Suprapubic skin (tissue), 4 donors: ENCODE results near the gene OR2T8. TPM values are rescaled to one million over a fixed set of nuclear protein-coding genes. Genes with fewer than 3 reads are reported as not detected.
A peak's percentile ranks its signal among the peaks of the same experiment; 100 is the strongest.
"Not testable (repeated sequence)": the region's sequence is repeated elsewhere in the genome, so short reads cannot be mapped to it uniquely, and the experiment has no call there.

Source experiments
- DNase-seq, 2 donors: peaks; one replicate each; pipeline ENCODE4 v3.0.0-alpha.2; 2019; ENCODE audit warnings: low spot score in 2 of 2
- H3K27ac ChIP-seq: fragments of 200-600 bp; sonication (generic); one replicate; pipeline ENCODE4 v1.5.1; 2019
- H3K27me3 ChIP-seq: fragments of 200-600 bp; sonication (generic); one replicate; pipeline ENCODE4 v1.5.1; 2019
- H3K36me3 ChIP-seq: fragments of 200-600 bp; sonication (generic); one replicate; pipeline ENCODE4 v1.5.1; 2019
- H3K4me1 ChIP-seq: fragments of 200-600 bp; sonication (generic); one replicate; pipeline ENCODE4 v1.5.1; 2019
- H3K4me3 ChIP-seq: fragments of 200-600 bp; sonication (generic); one replicate; pipeline ENCODE4 v1.5.1; 2019; ENCODE audit warnings: mild to moderate bottlenecking
- H3K9me3 ChIP-seq: fragments of 200-600 bp; sonication (generic); one replicate; pipeline ENCODE4 v1.5.1; 2019
- EP300 ChIP-seq: sonication (generic); formaldehyde crosslinking; IDR thresholded peaks from one replicate; pipeline ENCODE4 v1.6.1; 2017; ENCODE audit warnings: antibody characterized with exemption
- POLR2A ChIP-seq, 2 donors: fragments of 450-650 bp; IDR thresholded peaks; one replicate each; pipeline ENCODE4 v1.6.1; 2017; ENCODE audit warnings: antibody characterized with exemption in 2 of 2, mild to moderate bottlenecking in 2 of 2, moderate library complexity in 2 of 2
- POLR2AphosphoS5 ChIP-seq, 3 donors: sonication (generic); formaldehyde crosslinking; IDR thresholded peaks; one replicate each; pipeline ENCODE4 v1.6.1; 2017; ENCODE audit warnings: antibody characterized with exemption in 3 of 3
- WGBS: methylation state at CpG from one replicate; pipeline ENCODE4 v1.1.5; 2018; 5-methylcytosine and 5-hydroxymethylcytosine counted together
- total RNA-seq, 4 donors: library from RNA; depleted of rRNA; stranded (reverse); fragments of >200 nt; gene quantifications; one replicate each; pipeline ENCODE4 v1.1.0, GENCODE V29; 2016
- TF ChIP-seq, protein P1 (sequence below), 2 donors: fragments of 200-600 bp in 1 of 2; fragments of 450-650 bp in 1 of 2; sonication (generic) in 1 of 2; IDR thresholded peaks; one replicate each; pipeline ENCODE4 v1.5.1; 2016 to 2019; ENCODE audit warnings: antibody characterized with exemption in 2 of 2, mild to moderate bottlenecking in 1 of 2, moderate library complexity in 1 of 2

OR2T8 gene
- total RNA-seq, 4 donors from 2014 or later: not detected

DNA sequence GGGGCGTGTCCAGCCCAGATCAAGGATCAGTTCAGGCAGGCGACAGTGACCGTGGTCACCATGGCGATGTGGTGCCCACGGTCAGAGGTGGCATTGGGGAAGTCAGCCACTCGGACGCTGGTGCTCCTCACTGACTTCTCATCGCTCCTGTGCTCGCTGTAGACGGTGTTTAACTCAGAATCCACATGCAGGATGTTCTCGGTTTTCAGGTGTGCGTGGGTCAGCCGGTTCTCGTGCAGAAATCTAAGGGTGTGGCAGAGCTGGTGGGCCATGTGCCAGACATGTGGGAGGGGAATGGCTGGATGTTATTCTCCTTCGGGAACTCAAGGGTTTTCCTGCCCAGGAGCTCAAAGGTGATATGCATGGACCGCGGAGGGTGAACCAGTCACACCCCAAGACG lies 16.4 kb downstream of the OR2T8 start:
- TF ChIP-seq POLR2AphosphoS5 (IDR thresholded peaks at IDR 0.05) (no peak), POLR2A (IDR thresholded peaks at IDR 0.05) (no peak), EP300 (no peak)
- TF ChIP-seq, protein P1, sequence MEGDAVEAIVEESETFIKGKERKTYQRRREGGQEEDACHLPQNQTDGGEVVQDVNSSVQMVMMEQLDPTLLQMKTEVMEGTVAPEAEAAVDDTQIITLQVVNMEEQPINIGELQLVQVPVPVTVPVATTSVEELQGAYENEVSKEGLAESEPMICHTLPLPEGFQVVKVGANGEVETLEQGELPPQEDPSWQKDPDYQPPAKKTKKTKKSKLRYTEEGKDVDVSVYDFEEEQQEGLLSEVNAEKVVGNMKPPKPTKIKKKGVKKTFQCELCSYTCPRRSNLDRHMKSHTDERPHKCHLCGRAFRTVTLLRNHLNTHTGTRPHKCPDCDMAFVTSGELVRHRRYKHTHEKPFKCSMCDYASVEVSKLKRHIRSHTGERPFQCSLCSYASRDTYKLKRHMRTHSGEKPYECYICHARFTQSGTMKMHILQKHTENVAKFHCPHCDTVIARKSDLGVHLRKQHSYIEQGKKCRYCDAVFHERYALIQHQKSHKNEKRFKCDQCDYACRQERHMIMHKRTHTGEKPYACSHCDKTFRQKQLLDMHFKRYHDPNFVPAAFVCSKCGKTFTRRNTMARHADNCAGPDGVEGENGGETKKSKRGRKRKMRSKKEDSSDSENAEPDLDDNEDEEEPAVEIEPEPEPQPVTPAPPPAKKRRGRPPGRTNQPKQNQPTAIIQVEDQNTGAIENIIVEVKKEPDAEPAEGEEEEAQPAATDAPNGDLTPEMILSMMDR (IDR thresholded peaks at IDR 0.05): no peak
- H3K27ac ChIP-seq: no peak overlapping the region
- H3K27me3 ChIP-seq: no peaks in the 10 kb centered on the region
- no peaks in the 10 kb centered on the region for H3K4me1 ChIP-seq
- no peak overlapping the region for H3K4me3 ChIP-seq
- H3K9me3 ChIP-seq: no peaks in the 10 kb centered on the region
- no peaks in the 10 kb centered on the region for H3K36me3 ChIP-seq
- DNase-seq: no peak
- 91% methylated on average over 18 of the region's 18 CpGs for WGBS

DNA sequence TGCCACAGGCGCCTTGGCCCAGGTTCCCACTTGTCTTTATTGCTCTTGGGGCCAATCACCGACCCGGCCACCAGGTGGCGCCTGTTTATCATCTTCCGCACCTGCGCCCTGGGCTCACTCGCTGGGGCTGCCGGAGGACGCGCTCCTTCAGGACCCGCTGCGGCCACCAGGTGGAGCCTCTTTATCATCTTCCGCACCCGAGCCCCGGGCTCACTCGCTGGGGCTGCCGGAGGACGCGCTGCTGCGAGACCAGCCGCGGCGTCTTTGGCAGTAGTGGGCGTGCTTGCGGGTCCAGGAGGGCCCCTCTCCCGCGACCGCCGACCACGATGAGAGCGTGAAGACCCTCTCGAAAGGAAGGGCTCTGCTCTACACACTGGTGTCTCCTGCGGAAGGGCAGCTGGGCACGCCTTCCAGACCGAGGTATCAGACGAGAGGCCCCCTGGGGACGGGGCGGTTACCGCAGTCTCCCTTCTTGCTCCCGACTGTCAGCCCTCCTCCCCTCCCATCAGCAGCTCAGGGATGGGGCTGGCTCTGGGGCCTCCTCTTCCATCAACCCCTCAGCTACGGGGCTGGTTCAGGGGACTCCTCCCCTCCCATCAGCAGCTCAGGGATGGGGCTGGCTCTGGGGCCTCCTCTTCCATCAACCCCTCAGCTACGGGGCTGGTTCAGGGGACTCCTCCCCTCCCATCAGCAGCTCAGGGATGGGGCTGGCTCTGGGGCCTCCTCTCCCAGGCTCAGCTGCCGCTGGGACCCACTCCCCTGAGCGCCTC lies 17.1 kb downstream of the OR2T8 start:
- 20% methylated on average over 21 of the region's 44 CpGs for WGBS
- peak overlapping the region; percentile 37 for H3K4me3 ChIP-seq
- TF ChIP-seq, protein P1 (IDR thresholded peaks at IDR 0.05): peak in 1 of 2 donors; percentile 41
- not testable (repeated sequence) for H3K36me3 ChIP-seq, H3K9me3 ChIP-seq, H3K27ac ChIP-seq, H3K27me3 ChIP-seq, H3K4me1 ChIP-seq
- DNase-seq: peak in 1 of 2 donors; percentile 76

DNA sequence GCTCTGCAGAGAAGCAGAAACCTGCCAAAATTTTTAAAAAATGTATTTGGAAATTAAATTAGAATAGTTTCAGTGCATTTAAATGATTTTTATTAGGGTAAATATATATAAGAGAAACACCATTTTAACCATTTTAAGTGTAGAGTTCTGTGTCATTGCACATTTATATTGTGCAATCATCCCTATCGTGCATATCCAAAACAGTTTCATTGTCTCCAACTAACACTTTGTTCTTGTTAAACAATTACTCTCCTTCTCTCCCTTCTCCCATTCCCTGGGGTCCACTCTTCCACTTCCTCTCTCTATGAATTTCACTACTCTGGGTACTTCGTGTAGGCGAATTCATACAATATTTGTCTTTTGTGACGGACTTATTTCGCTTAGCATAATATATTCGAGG lies 22.6 kb downstream of the OR2T8 start:
- WGBS: 84% methylated on average over 6 of the region's 6 CpGs

DNA sequence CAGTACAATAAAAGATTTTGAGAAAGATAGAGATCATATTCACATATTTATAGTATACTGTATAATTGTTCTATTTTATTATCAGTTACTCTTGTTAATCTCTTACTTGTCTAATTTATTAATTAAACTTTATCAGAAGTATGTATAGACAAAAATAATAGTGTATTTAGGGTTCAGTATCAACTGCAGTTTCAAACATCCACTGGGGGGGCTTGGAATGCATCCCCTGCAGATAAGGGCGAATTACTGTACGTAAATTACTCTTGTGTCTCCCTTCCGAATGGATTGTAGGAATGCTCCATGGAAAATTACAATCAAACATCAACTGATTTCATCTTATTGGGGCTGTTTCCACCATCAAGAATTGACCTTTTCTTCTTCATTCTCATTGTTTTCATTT lies 28.5 kb downstream of the OR2T8 start, which contains the start of gene OR2L8:
Gene OR2L8, plus strand, starts transcription at position 301 of the 400 bp plus-strand sequence. Its CDS starts 0 bp downstream, at position 301.
- Histone ChIP-seq H3K9me3 (no peaks in the 10 kb centered on the region), H3K27ac (no peak within 1 kb of the TSS), H3K4me3 (no peak within 1 kb of the TSS), H3K27me3 (no peaks in the 10 kb centered on the region), H3K4me1 (no peaks in the 10 kb centered on the region), H3K36me3 (no peaks in the 10 kb centered on the region)
- no peak for TF ChIP-seq POLR2AphosphoS5 (IDR thresholded peaks at IDR 0.05)
- no peak for TF ChIP-seq EP300
- TF ChIP-seq, protein P1 (IDR thresholded peaks at IDR 0.05): no peak
- no peak for TF ChIP-seq POLR2A (IDR thresholded peaks at IDR 0.05)
- DNase-seq: no peak
- 88% methylated on average over 3 of the region's 3 CpGs for WGBS

More for the DNA sequence above, 22.6 kb downstream of the OR2T8 start:
- Histone ChIP-seq H3K27me3 (no peaks in the 10 kb centered on the region), H3K27ac (no peak overlapping the region), H3K36me3 (no peaks in the 10 kb centered on the region), H3K4me1 (no peaks in the 10 kb centered on the region), H3K4me3 (no peak overlapping the region), H3K9me3 (no peaks in the 10 kb centered on the region)
- no peak for TF ChIP-seq POLR2A (IDR thresholded peaks at IDR 0.05)
- TF ChIP-seq, protein P1 (IDR thresholded peaks at IDR 0.05): no peak
- TF ChIP-seq POLR2AphosphoS5 (IDR thresholded peaks at IDR 0.05): no peak
- no peak for TF ChIP-seq EP300
- no peak for DNase-seq

DNA sequence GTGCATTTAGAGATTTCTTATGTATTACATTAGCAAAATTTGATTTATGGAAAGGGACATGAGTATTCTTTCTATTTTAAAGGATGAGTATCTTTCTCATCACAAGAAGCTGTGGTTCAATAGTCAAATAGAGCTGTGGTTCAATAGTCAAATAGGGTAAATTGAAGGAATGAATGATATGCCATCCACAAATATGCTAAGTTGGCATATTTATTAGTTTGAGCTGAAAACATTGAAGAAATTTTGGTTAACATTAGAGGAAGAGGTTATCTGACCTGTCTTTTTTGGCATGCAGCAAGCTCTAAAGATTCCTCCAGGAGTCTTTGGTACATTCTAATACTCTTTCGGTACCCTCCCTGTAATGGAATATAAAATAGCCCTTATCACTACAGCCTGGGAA lies 33.4 kb downstream of the OR2T8 start:
- H3K4me1 ChIP-seq: no peaks in the 10 kb centered on the region
- H3K9me3 ChIP-seq: no peaks in the 10 kb centered on the region
- no peaks in the 10 kb centered on the region for H3K27me3 ChIP-seq
- H3K27ac ChIP-seq: no peak overlapping the region
- H3K4me3 ChIP-seq: no peak overlapping the region
- no peaks in the 10 kb centered on the region for H3K36me3 ChIP-seq
- DNase-seq: no peak
- no peak for TF ChIP-seq POLR2AphosphoS5 (IDR thresholded peaks at IDR 0.05)
- no peak for TF ChIP-seq EP300
- TF ChIP-seq POLR2A (IDR thresholded peaks at IDR 0.05): no peak
- TF ChIP-seq, protein P1 (IDR thresholded peaks at IDR 0.05): no peak
- WGBS: 93% methylated on average over 1 of the region's 1 CpG
